WI38 (cell line): Measurements from ENCODE around the gene SCAMP4.

Experiments
- H3K4me3 ChIP-seq: 2 replicates; pipeline ENCODE4 v1.5.1; 2011; ENCODE audit warnings: low read depth, mild to moderate bottlenecking, control low read depth, low read length
- TF ChIP-seq, protein P1 (sequence below): IDR thresholded peaks from 2 replicates; pipeline ENCODE4 v1.5.1; 2012; ENCODE audit warnings: low read depth, mild to moderate bottlenecking, control low read depth, low read length

Gene SCAMP4

DNA sequence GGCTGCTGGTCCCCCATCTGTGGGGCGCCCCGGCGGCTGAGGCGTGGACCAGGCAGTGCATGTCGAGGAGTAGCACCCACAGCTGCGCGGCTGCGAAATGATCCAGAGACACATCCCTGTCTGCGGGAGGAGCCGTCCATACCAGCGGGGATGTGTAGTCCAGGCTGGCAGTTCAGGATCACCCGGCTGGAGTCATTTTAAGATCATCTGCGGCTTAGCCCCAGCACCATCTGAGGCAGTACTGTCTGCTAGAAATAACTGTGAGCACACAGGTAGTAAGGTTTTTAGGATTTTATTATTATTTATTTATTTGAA lies 3.1 kb downstream of the SCAMP4 start:
- H3K4me3 ChIP-seq = no peak overlapping the region
- TF ChIP-seq, protein P1, sequence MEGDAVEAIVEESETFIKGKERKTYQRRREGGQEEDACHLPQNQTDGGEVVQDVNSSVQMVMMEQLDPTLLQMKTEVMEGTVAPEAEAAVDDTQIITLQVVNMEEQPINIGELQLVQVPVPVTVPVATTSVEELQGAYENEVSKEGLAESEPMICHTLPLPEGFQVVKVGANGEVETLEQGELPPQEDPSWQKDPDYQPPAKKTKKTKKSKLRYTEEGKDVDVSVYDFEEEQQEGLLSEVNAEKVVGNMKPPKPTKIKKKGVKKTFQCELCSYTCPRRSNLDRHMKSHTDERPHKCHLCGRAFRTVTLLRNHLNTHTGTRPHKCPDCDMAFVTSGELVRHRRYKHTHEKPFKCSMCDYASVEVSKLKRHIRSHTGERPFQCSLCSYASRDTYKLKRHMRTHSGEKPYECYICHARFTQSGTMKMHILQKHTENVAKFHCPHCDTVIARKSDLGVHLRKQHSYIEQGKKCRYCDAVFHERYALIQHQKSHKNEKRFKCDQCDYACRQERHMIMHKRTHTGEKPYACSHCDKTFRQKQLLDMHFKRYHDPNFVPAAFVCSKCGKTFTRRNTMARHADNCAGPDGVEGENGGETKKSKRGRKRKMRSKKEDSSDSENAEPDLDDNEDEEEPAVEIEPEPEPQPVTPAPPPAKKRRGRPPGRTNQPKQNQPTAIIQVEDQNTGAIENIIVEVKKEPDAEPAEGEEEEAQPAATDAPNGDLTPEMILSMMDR = no peak

- TF ChIP-seq, protein P1 = no peak
- no peak overlapping the region for H3K4me3 ChIP-seq
These were observed 4.5 kb downstream of the SCAMP4 start for GRCh38 chr19:1909761-1910080.

DNA sequence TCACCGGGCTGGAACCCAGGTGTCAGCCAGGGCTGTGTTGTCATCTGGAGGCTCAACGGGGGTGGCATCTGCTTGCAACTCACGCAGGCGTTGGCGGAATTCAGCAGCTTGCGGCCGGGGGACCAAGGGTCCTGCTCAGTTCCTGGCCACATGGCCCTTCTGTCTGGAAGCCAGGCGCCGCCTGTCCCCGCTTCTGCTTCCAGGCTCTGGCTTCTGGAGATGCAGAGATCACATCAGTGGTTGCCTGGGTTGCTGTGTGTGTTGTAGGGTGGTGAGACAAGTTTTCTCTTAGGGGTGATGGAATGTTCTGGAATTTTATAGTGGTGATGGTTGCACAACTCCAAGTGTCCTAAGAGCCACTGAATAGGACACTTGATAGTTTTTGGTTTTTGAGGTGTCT lies 5.0 kb downstream of the SCAMP4 start:
- TF ChIP-seq, protein P1 = no peak
- no peak overlapping the region for H3K4me3 ChIP-seq

DNA sequence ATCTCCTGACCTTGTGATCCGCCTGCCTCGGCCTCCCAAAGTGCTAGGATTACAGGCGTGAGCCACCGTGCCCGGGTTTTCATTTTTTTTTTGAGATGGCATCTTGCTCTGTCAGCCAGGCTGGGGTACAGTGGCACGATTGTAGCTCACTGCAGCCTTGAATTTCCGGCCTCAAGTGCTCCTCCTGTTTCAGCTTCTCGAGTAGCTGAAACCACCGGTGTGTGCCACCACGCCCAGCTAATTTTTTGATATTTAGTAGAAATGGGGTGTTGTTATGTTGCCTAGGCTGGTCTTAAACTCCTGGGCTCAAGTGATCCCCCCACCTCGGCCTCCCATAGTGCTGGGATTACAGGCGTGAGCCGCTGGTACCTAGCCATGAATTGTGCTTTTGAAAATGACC lies 5.9 kb downstream of the SCAMP4 start:
- H3K4me3 ChIP-seq = no peak overlapping the region
- TF ChIP-seq, protein P1 = no peak

GRCh38 chr19:1911995-1912394 lies 6.8 kb downstream of the SCAMP4 start:
- H3K4me3 ChIP-seq = no peak overlapping the region
- TF ChIP-seq, protein P1 = no peak

- TF ChIP-seq, protein P1 = no peak
- H3K4me3 ChIP-seq = no peak overlapping the region
These were observed 7.7 kb downstream of the SCAMP4 start for GRCh38 chr19:1912760-1913505.

GRCh38 chr19:1913781-1914577 lies 8.8 kb downstream of the SCAMP4 start:
- no peak overlapping the region for H3K4me3 ChIP-seq
- TF ChIP-seq, protein P1 = no peak
